ENCODE data around the gene PKN1. TPM values are rescaled to one million over a fixed set of nuclear protein-coding genes. Genes with fewer than 3 reads are reported as not detected.

Gene PKN1
- total and polyA plus RNA-seq, 9 of the 15 experiments (the other 6 are each of a cell fraction or from before 2014, with no cell fraction given), result 0.30 to 228 (median 77.5) TPM

GRCh38 chr19:14475251-14476073, 42.4 kb downstream of the PKN1 start, which contains the start of gene PTGER1 (continued):
- peak; percentile 86; the same call in 1 of the 2 replicates for TF ChIP-seq RB1 (IDR thresholded peaks at IDR 0.05; ENCODE audit: low read depth)
- peak; percentile 19; the same call in 1 of the 2 replicates for TF ChIP-seq ETV5 (CRISPR knock-in tag; IDR thresholded peaks at IDR 0.05; ENCODE audit: low read depth)
- no peak for TF ChIP-seq BDP1 (IDR thresholded peaks at IDR 0.05; ENCODE audit: insufficient read depth, insufficient read length)
- TF ChIP-seq SETDB1 (IDR thresholded peaks at IDR 0.05; ENCODE audit: low read length), result no peak
- TF ChIP-seq POLR2G (IDR thresholded peaks at IDR 0.05; ENCODE audit: low read depth, low read length), result peak; percentile 77
- TF ChIP-seq SPI1 (IDR thresholded peaks at IDR 0.05; ENCODE audit: borderline replicate concordance, low read depth, low read length), result peak; percentile 40; the same call in 1 of the 2 replicates
- 0 out of 2 replicates have a peak, but pooled peaks have one; percentile 4 for TF ChIP-seq USF1 (CRISPR knock-in tag; IDR thresholded peaks at IDR 0.05)
- TF ChIP-seq ZNF384 (IDR thresholded peaks at IDR 0.05; ENCODE audit: low read depth, low read length), result 0 out of 2 replicates have a peak, but pooled peaks have one; percentile 6
- TF ChIP-seq KDM5B (IDR thresholded peaks at IDR 0.05; ENCODE audit: insufficient replicate concordance, low read depth, low read length), result peak; percentile 36
- TF ChIP-seq ZNF263 (CRISPR knock-in tag; IDR thresholded peaks at IDR 0.05; ENCODE audit: borderline replicate concordance), result peak; percentile 72; the same call in 1 of the 2 replicates
- TF ChIP-seq GATAD2B (IDR thresholded peaks at IDR 0.05; ENCODE audit: borderline replicate concordance), result no peak
- peak; percentile 35 for TF ChIP-seq HMGN3 (IDR thresholded peaks at IDR 0.05; ENCODE audit: borderline replicate concordance, extremely low read depth, insufficient read length, low read depth, low read length)
- no peak for TF ChIP-seq ATF7 (IDR thresholded peaks at IDR 0.05)
- no peak for TF ChIP-seq HLTF (IDR thresholded peaks at IDR 0.05)
- peak; percentile 37 to 51; a peak in 3 of 4 replicates for TF ChIP-seq RAD21 (CRISPR knock-in tag; conservative IDR thresholded peaks at IDR 0.05 in 1 of 2, IDR thresholded peaks at IDR 0.05 in 1 of 2)
- no peak for TF ChIP-seq RBM14 (IDR thresholded peaks at IDR 0.05; ENCODE audit: borderline replicate concordance, insufficient read depth, low read depth, low read length)
- TF ChIP-seq ZNF133 (CRISPR knock-in tag; IDR thresholded peaks at IDR 0.05), result no peak
- TF ChIP-seq ZNF740 (CRISPR knock-in tag; IDR thresholded peaks at IDR 0.05), result peak; percentile 78; the same call in 1 of the 2 replicates
- TF ChIP-seq ZNF740 (tag; IDR thresholded peaks at IDR 0.05), result no peak
- TF ChIP-seq MTA3 (IDR thresholded peaks at IDR 0.05; ENCODE audit: borderline replicate concordance), result peak; percentile 47; the same call in 1 of the 2 replicates
- TF ChIP-seq SMAD2 (IDR thresholded peaks at IDR 0.05; ENCODE audit: low read depth, low read length), result no peak
- no peak for TF ChIP-seq ZBTB34 (CRISPR knock-in tag; IDR thresholded peaks at IDR 0.05)
- TF ChIP-seq HBP1 (CRISPR knock-in tag; IDR thresholded peaks at IDR 0.05), result no peak
- peak; percentile 59 for TF ChIP-seq CXXC5 (CRISPR knock-in tag; IDR thresholded peaks at IDR 0.05)
